GM21619 (cell line): Measurements from ENCODE around the gene GCNT2.
"Not testable (repeated sequence)": the region's sequence is repeated elsewhere in the genome, so short reads cannot be mapped to it uniquely, and the experiment has no call there.

ENCODE experiments used
- ATAC-seq: cut with Tn5 transposase; IDR thresholded peaks from one replicate; pipeline ENCODE4 v1.9.1; 2021; ENCODE audit not compliant: unreplicated experiment

Gene GCNT2

GRCh38 chr6:10513544-10513943 lies 7.6 kb upstream of the GCNT2 start:
- ATAC-seq = no peak

GRCh38 chr6:10514049-10514780 lies 6.9 kb upstream of the GCNT2 start:
- ATAC-seq = no peak

GRCh38 chr6:10516953-10517352 lies 4.2 kb upstream of the GCNT2 start:
- ATAC-seq = no peak

GRCh38 chr6:10518557-10519407 lies 2.4 kb upstream of the GCNT2 start:
- no peak for ATAC-seq

- ATAC-seq = not testable (repeated sequence)
Measured at GRCh38 chr6:10519408-10519697, 1.8 kb upstream of the GCNT2 start.

- peak; percentile 9 for ATAC-seq
Measured at GRCh38 chr6:10520468-10520867, 683 bp upstream of the GCNT2 start.

GRCh38 chr6:10522929-10523573 lies 1.9 kb downstream of the GCNT2 start:
- ATAC-seq = no peak

GRCh38 chr6:10526156-10526555 lies 5.0 kb downstream of the GCNT2 start:
- ATAC-seq = no peak

- ATAC-seq = peak; percentile 56
Measured at GRCh38 chr6:10528158-10528981, 7.2 kb downstream of the GCNT2 start.

GRCh38 chr6:10529231-10529801 lies 8.2 kb downstream of the GCNT2 start:
- no peak for ATAC-seq

- not testable (repeated sequence) for ATAC-seq
Measured at GRCh38 chr6:10529828-10530374, 8.8 kb downstream of the GCNT2 start.

- ATAC-seq = no peak
Measured at GRCh38 chr6:10531503-10531902, 10.4 kb downstream of the GCNT2 start.

- no peak for ATAC-seq
Measured at GRCh38 chr6:10531942-10532341, 10.8 kb downstream of the GCNT2 start.

GRCh38 chr6:10532392-10532791 lies 11.2 kb downstream of the GCNT2 start:
- no peak for ATAC-seq

GRCh38 chr6:10534419-10534762 lies 13.2 kb downstream of the GCNT2 start:
- peak; percentile 17 for ATAC-seq

- ATAC-seq = no peak
Measured at GRCh38 chr6:10535193-10535592, 14.0 kb downstream of the GCNT2 start.

GRCh38 chr6:10537726-10538125 lies 16.6 kb downstream of the GCNT2 start:
- ATAC-seq = no peak

GRCh38 chr6:10540073-10540746 lies 19.1 kb downstream of the GCNT2 start:
- ATAC-seq = no peak

- ATAC-seq = no peak
Measured at GRCh38 chr6:10541591-10541990, 20.4 kb downstream of the GCNT2 start.

- ATAC-seq = no peak
Measured at GRCh38 chr6:10542213-10542612, 21.1 kb downstream of the GCNT2 start.
